ENCODE data around the gene MYEOV. TPM values are rescaled to one million over a fixed set of nuclear protein-coding genes. Genes with fewer than 3 reads are reported as not detected.

The MYEOV gene
- total RNA-seq, 4 donors from 2014 or later, result 0.35 to 1.4 TPM; not detected in 2

DNA sequence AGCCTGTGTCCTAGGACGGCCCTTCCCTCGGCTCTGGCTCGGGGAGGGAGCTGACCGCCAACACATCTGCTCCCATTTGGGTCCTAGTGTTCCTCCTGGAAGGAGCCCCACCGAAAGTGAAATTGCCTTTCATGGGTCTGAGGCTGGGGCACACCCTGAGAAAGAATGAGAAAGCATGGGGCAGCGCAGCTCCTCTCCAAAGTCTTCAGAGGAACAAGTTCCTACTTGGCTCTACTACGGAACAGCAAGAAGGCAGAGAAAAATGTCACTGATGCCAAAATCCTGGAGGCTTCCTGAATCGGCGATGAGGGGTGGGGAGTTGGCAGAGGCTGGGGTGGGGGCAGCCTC is 41.5 kb upstream of the MYEOV start:
- no peaks in the 10 kb centered on the region for H3K36me3 ChIP-seq
- TF ChIP-seq, protein P1, sequence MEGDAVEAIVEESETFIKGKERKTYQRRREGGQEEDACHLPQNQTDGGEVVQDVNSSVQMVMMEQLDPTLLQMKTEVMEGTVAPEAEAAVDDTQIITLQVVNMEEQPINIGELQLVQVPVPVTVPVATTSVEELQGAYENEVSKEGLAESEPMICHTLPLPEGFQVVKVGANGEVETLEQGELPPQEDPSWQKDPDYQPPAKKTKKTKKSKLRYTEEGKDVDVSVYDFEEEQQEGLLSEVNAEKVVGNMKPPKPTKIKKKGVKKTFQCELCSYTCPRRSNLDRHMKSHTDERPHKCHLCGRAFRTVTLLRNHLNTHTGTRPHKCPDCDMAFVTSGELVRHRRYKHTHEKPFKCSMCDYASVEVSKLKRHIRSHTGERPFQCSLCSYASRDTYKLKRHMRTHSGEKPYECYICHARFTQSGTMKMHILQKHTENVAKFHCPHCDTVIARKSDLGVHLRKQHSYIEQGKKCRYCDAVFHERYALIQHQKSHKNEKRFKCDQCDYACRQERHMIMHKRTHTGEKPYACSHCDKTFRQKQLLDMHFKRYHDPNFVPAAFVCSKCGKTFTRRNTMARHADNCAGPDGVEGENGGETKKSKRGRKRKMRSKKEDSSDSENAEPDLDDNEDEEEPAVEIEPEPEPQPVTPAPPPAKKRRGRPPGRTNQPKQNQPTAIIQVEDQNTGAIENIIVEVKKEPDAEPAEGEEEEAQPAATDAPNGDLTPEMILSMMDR (IDR thresholded peaks at IDR 0.05), result no peak
- peaks cover 0 to 4% of the 10 kb centered on the region in 2 donors for H3K9me3 ChIP-seq
- H3K27ac ChIP-seq, result no peak overlapping the region
- peaks cover 0 to 3% of the 10 kb centered on the region in 2 donors for H3K27me3 ChIP-seq
- H3K4me1 ChIP-seq, result no peaks in the 10 kb centered on the region
- intact Hi-C loops (cut with DNase I; ENCODE audit: low total_unique reads), result no loop called here
- H3K4me3 ChIP-seq, result no peak overlapping the region
- no peak for DNase-seq

DNA sequence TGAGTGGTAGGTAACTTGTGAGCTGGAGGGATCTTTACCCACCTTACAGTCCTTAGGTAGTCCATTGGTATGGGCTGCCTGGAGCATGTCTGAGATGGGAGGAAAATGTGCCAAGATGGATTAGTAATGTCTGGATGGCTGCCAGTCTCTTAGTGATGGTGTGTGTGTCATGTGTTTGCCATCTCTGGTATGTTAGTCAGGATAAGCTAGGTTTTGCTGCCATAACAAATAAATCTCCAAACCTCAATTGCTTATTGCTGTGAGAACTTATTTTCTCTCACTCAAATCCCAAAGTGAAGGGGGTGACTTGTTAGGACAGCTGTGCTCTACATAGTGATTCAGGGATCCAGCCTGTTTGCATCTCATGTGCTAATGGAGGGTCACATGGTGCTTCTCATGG is 40.9 kb upstream of the MYEOV start:
- no peak for DNase-seq

DNA sequence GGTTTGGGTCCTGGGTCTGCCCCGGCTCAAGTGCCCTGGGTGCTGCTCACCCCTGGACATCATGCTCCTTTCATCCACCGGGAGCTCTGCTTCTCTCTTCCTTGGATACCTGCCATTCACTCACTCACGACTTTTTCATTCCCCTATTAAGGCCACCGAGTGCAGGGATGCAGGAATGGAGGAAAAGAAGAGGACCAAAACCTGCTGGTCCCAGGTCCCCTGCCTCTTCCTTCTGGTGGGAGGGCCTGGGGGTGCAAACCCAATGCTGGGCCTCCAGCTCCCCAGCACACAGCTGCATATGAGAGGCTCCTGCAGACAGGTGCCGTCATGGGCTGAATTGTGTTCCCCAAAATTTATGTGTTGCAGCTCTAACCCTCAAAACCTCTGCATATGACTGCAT is 36.8 kb upstream of the MYEOV start:
- Histone ChIP-seq H3K36me3 (no peaks in the 10 kb centered on the region), H3K9me3 (peaks cover 0 to 4% of the 10 kb centered on the region in 2 donors), H3K27ac (no peak overlapping the region), H3K4me1 (no peaks in the 10 kb centered on the region), H3K27me3 (no peaks in the 10 kb centered on the region), H3K4me3 (no peak overlapping the region)
- TF ChIP-seq POLR2A (IDR thresholded peaks at IDR 0.05), result no peak
- TF ChIP-seq, protein P1 (IDR thresholded peaks at IDR 0.05), result no peak
- intact Hi-C loops (cut with DNase I; ENCODE audit: low total_unique reads), result no loop called here
- no peak for DNase-seq

More for the DNA sequence above, 40.9 kb upstream of the MYEOV start:
- Histone ChIP-seq H3K36me3 (no peaks in the 10 kb centered on the region), H3K9me3 (peaks cover 0 to 4% of the 10 kb centered on the region in 2 donors), H3K27me3 (peaks cover 0 to 3% of the 10 kb centered on the region in 2 donors), H3K4me3 (no peak overlapping the region), H3K27ac (no peak overlapping the region), H3K4me1 (no peaks in the 10 kb centered on the region)
- no peak for TF ChIP-seq POLR2A (IDR thresholded peaks at IDR 0.05)
- TF ChIP-seq, protein P1 (IDR thresholded peaks at IDR 0.05), result no peak
- intact Hi-C loops (cut with DNase I; ENCODE audit: low total_unique reads), result no loop called here

DNA sequence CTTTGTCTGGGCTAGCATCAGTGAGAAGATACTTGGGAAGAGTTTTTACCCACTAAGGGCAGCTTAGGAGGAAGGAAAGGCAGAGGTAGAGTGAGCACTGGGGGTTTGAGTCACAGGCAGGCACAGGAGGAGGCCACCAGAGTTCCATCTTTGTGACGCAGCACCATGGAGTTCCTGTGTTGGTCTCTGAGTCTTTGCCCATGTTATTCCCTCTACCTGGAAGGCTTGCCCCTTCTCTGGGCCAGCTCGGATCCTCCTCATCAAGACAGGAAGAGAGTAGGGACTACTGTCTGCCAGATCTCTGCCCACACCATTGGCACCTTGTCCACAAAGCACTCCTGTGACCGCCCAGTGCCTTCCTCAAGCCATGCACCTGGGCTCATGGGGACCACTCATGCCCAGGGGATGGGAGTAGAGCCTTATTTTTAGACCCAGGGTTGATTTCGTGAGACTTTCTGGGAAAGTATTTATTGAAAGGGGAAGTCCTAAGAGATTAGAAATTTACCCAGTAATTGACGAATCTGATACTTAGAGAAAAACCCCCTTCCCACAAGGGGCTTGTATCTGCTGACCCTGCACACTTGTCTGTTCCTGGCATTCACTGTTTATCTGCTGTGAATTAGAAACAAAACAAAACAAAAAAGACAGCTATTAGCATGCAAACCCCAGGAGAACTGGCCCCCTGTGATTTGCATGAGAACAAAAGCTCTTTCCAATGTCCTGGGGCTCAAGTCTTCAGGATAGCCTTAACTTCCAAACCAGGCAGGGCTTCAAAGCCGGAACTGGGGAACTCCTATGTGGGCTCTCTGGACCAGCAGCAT is 35.9 kb upstream of the MYEOV start:
- intact Hi-C loops (cut with DNase I; ENCODE audit: low total_unique reads), result no loop called here
- Histone ChIP-seq H3K4me1 (no peaks in the 10 kb centered on the region), H3K27ac (no peak overlapping the region), H3K36me3 (no peaks in the 10 kb centered on the region), H3K9me3 (peaks cover 0 to 2% of the 10 kb centered on the region in 2 donors), H3K4me3 (no peak overlapping the region), H3K27me3 (no peaks in the 10 kb centered on the region)
- DNase-seq, result no peak
- TF ChIP-seq, protein P1 (IDR thresholded peaks at IDR 0.05), result no peak
- no peak for TF ChIP-seq POLR2A (IDR thresholded peaks at IDR 0.05)

DNA sequence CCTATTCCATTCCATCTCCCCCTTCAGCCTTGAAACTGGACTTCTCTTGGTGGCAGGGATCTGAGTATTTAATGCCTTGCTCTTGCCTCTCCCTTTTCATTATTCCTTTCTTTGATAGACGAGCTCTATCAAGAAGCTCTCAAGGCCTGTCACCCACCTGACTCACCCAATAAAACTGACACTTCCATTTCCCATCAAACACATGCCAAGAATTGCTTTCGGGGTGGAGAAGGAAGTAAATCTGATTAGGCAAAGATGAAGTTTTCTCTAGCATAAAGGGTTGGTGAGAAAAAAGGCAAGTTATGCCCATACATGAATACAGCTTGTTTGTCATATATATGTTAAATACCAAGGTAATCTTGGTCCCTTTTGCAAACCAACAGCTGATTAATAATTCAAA is 34.9 kb upstream of the MYEOV start:
- Histone ChIP-seq H3K27ac (no peak overlapping the region), H3K36me3 (no peaks in the 10 kb centered on the region), H3K4me1 (no peaks in the 10 kb centered on the region), H3K27me3 (no peaks in the 10 kb centered on the region), H3K4me3 (no peak overlapping the region), H3K9me3 (no peaks in the 10 kb centered on the region)
- no peak for DNase-seq
- intact Hi-C loops (cut with DNase I; ENCODE audit: low total_unique reads), result no loop called here
- TF ChIP-seq, protein P1 (IDR thresholded peaks at IDR 0.05), result no peak
- no peak for TF ChIP-seq POLR2A (IDR thresholded peaks at IDR 0.05)

Data from uterus (tissue), 4 donors.